NCI-H526 (cell line): ENCODE data around the gene GAREM1.
"Not testable (repeated sequence)": the region's sequence is repeated elsewhere in the genome, so short reads cannot be mapped to it uniquely, and the experiment has no call there.

ENCODE experiments used
- DNase-seq, 2 experiments: peaks; one replicate each; lab custom pipeline; 2025; lab: John Stamatoyannopoulos, UW

GAREM1 gene

GRCh38 chr18:32470714-32471633, at the start of gene GAREM1:
GAREM1 (minus strand) TSS chr18:32470882; CDS start chr18:32470428, 454 bp downstream.
- DNase-seq = peak; percentile 83 to 95

- no peak for DNase-seq
Observed at GRCh38 chr18:32511147-32511546, 40.5 kb upstream of the GAREM1 start.

GRCh38 chr18:32509111-32509510, 38.4 kb upstream of the GAREM1 start:
- DNase-seq = no peak

- DNase-seq = no peak
Observed at GRCh38 chr18:32507093-32507492, 36.4 kb upstream of the GAREM1 start.

- no peak for DNase-seq
Observed at GRCh38 chr18:32502014-32502413, 31.3 kb upstream of the GAREM1 start.

GRCh38 chr18:32501242-32501641, 30.6 kb upstream of the GAREM1 start:
- DNase-seq = not testable (repeated sequence)

GRCh38 chr18:32483002-32483401, 12.3 kb upstream of the GAREM1 start:
- DNase-seq = no peak

GRCh38 chr18:32482117-32482516, 11.4 kb upstream of the GAREM1 start:
- DNase-seq = no peak

- DNase-seq = no peak
Observed at GRCh38 chr18:32480581-32480980, 9.9 kb upstream of the GAREM1 start.

GRCh38 chr18:32478807-32479206, 8.1 kb upstream of the GAREM1 start:
- DNase-seq = no peak

- no peak for DNase-seq
Observed at GRCh38 chr18:32478317-32478716, 7.6 kb upstream of the GAREM1 start.

- no peak for DNase-seq
Observed at GRCh38 chr18:32476106-32476505, 5.4 kb upstream of the GAREM1 start.

GRCh38 chr18:32475069-32475468, 4.4 kb upstream of the GAREM1 start:
- not testable (repeated sequence) for DNase-seq

GRCh38 chr18:32473325-32473724, 2.6 kb upstream of the GAREM1 start:
- DNase-seq = no peak

GRCh38 chr18:32472841-32473240, 2.2 kb upstream of the GAREM1 start:
- DNase-seq = no peak

GRCh38 chr18:32470460-32470713, 295 bp downstream of the GAREM1 start:
- DNase-seq = no peak

- peak in 1 of 2 experiments; percentile 65 for DNase-seq
Observed at GRCh38 chr18:32469691-32470459, 807 bp downstream of the GAREM1 start.

GRCh38 chr18:32469190-32469651, 1.5 kb downstream of the GAREM1 start:
- peak; percentile 23 to 58 for DNase-seq

GRCh38 chr18:32468147-32468845, 2.4 kb downstream of the GAREM1 start:
- no peak for DNase-seq

- no peak for DNase-seq
Observed at GRCh38 chr18:32461709-32462272, 8.9 kb downstream of the GAREM1 start.

GRCh38 chr18:32460171-32460731, 10.4 kb downstream of the GAREM1 start:
- DNase-seq = no peak
